GM12892 (cell line): ENCODE results near the gene GSTP1.

Experiments
- POLR2A ChIP-seq: IDR thresholded peaks from 2 replicates; pipeline ENCODE4 v1.6.1; 2011; ENCODE audit warnings: low read depth, low read length, control low read depth
- POLR2AphosphoS5 ChIP-seq: IDR thresholded peaks from 2 replicates; pipeline ENCODE4 v1.6.1; 2011; ENCODE audit warnings: low read depth, low read length, control low read depth
- TAF1 ChIP-seq: IDR thresholded peaks from 2 replicates; pipeline ENCODE4 v1.6.1; 2011; ENCODE audit warnings: low read depth, mild to moderate bottlenecking, control low read depth, low read length, borderline replicate concordance

GRCh38 chr11:67542971-67543370 is 40.6 kb upstream of the GSTP1 start:
- no peak for TF ChIP-seq TAF1
- TF ChIP-seq POLR2AphosphoS5, result no peak
- no peak for TF ChIP-seq POLR2A
